ENCODE results near the gene GAS2L1.

The GAS2L1 gene

DNA sequence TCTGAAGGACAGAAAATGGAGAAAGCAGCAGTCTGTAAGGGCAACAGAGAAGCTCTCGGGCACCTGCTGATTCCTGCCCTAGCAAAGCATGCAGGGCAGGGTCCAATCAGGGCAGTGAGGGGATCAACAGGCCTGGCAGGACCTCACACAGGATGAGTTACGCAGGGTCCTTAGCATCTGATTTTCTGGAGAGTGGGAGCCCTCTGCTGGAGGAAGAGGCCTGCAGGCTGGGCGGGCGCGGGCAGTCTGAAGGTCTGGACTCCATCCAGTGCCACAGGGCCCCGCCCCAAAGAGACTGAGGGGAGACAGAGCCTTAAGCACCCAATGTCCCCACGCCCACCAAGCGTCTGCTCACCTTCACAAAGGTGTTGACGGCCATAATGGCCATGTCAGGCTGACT is 53.0 kb downstream of the GAS2L1 start:
- H3K27me3 ChIP-seq (ENCODE audit: insufficient read depth, low read depth, severe bottlenecking) = no peaks in the 10 kb centered on the region
- no peak overlapping the region for H3K27ac ChIP-seq
- H3K4me3 ChIP-seq (ENCODE audit: low read depth, low read length) = no peak overlapping the region
- DNase-seq = peak; percentile 88
- H3K9me3 ChIP-seq (ENCODE audit: severe bottlenecking) = no peaks in the 10 kb centered on the region
- TF ChIP-seq, protein P1, sequence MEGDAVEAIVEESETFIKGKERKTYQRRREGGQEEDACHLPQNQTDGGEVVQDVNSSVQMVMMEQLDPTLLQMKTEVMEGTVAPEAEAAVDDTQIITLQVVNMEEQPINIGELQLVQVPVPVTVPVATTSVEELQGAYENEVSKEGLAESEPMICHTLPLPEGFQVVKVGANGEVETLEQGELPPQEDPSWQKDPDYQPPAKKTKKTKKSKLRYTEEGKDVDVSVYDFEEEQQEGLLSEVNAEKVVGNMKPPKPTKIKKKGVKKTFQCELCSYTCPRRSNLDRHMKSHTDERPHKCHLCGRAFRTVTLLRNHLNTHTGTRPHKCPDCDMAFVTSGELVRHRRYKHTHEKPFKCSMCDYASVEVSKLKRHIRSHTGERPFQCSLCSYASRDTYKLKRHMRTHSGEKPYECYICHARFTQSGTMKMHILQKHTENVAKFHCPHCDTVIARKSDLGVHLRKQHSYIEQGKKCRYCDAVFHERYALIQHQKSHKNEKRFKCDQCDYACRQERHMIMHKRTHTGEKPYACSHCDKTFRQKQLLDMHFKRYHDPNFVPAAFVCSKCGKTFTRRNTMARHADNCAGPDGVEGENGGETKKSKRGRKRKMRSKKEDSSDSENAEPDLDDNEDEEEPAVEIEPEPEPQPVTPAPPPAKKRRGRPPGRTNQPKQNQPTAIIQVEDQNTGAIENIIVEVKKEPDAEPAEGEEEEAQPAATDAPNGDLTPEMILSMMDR (IDR thresholded peaks at IDR 0.05; ENCODE audit: low read depth, low read length) = peak; percentile 94
- peaks cover 28% of the 10 kb centered on the region for H3K36me3 ChIP-seq

Measured in WERI-Rb-1 (cell line).